ENCODE measurements around the gene SAE1. TPM values are rescaled to one million over a fixed set of nuclear protein-coding genes. Genes with fewer than 3 reads are reported as not detected.

The SAE1 gene
- total RNA-seq, 1 experiment from 2014 or later, result 314 TPM

GRCh38 chr19:47176627-47177090 is 46.0 kb downstream of the SAE1 start:
- H3K4me3 ChIP-seq (ENCODE audit: low read depth, low read length, poor library complexity, severe bottlenecking), result no peak overlapping the region
- no TSS peak for BruUV-seq (replicated peaks)
- H3K9me3 ChIP-seq (ENCODE audit: low read depth, low read length, poor library complexity, severe bottlenecking), result no peaks in the 10 kb centered on the region
- no peak for TF ChIP-seq EZH2 (IDR thresholded peaks at IDR 0.05; ENCODE audit: borderline replicate concordance, low read depth, low read length, poor library complexity, severe bottlenecking)
- TF ChIP-seq, protein P1, sequence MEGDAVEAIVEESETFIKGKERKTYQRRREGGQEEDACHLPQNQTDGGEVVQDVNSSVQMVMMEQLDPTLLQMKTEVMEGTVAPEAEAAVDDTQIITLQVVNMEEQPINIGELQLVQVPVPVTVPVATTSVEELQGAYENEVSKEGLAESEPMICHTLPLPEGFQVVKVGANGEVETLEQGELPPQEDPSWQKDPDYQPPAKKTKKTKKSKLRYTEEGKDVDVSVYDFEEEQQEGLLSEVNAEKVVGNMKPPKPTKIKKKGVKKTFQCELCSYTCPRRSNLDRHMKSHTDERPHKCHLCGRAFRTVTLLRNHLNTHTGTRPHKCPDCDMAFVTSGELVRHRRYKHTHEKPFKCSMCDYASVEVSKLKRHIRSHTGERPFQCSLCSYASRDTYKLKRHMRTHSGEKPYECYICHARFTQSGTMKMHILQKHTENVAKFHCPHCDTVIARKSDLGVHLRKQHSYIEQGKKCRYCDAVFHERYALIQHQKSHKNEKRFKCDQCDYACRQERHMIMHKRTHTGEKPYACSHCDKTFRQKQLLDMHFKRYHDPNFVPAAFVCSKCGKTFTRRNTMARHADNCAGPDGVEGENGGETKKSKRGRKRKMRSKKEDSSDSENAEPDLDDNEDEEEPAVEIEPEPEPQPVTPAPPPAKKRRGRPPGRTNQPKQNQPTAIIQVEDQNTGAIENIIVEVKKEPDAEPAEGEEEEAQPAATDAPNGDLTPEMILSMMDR (conservative IDR thresholded peaks at IDR 0.05; ENCODE audit: low read depth, low read length), result no peak
- ChIA-PET CTCF (no interaction called here), POLR2A (ENCODE audit: low non-redundant PET) (interaction anchor here (0.5 kb wide), 1 partner anchor 67 kb away, joined by 3 read pairs; no protein-coding TSS in a partner anchor)
- no peak overlapping the region for H3K27ac ChIP-seq (ENCODE audit: low read depth, low read length, poor library complexity, severe bottlenecking)
- no peak for DNase-seq (ENCODE audit: low spot score)
- H3K27me3 ChIP-seq (replicated peaks; ENCODE audit: insufficient read depth, low read depth, low read length, poor library complexity), result no peaks in the 10 kb centered on the region
- H3K36me3 ChIP-seq (ENCODE audit: insufficient read depth, low read length, poor library complexity, severe bottlenecking), result peaks cover 45% of the 10 kb centered on the region
- intact Hi-C loops (cut with micrococcal nuclease; ENCODE audit: unreplicated experiment), result no loop called here
- no peaks in the 10 kb centered on the region for H3K4me1 ChIP-seq (ENCODE audit: insufficient read depth, low read length, poor library complexity, severe bottlenecking)

DNA sequence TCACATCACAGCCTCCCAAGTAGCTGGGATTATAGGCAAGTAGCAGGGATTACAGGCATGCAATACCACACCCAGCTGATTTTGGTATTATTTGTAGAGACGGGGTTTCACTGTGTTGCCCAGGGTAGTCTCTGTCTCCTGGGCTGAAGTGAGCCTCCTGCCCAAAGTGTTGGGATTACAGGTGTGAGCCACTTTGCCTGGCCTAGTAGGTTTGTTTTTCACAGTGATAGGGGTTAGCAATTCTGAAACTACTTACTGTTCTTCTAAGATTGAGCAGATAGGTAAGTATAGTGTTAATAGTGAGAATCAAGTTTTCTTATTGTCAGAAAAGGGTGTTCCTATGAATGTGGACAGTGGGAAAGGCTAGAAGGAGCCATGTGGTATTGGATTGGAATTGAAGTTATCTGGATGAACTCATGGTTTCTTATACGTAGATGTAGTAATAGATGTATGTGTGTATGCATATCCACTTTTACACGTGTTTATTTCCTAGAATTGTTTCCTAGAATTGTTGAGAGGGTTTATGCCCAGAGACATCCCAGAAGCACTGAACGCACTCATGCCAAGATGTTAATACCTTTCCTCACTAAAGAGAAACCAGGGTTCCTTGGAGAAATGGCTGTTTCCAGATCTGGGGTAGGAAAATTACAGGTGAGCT is 49.1 kb downstream of the SAE1 start:
- Histone ChIP-seq H3K4me1 (ENCODE audit: insufficient read depth, low read length, poor library complexity, severe bottlenecking) (no peaks in the 10 kb centered on the region), H3K4me3 (ENCODE audit: low read depth, low read length, poor library complexity, severe bottlenecking) (no peak overlapping the region), H3K36me3 (ENCODE audit: insufficient read depth, low read length, poor library complexity, severe bottlenecking) (peaks cover 46% of the 10 kb centered on the region), H3K9me3 (ENCODE audit: low read depth, low read length, poor library complexity, severe bottlenecking) (no peaks in the 10 kb centered on the region), H3K27ac (ENCODE audit: low read depth, low read length, poor library complexity, severe bottlenecking) (no peak overlapping the region), H3K27me3 (replicated peaks; ENCODE audit: insufficient read depth, low read depth, low read length, poor library complexity) (no peaks in the 10 kb centered on the region)
- no peak for DNase-seq (ENCODE audit: low spot score)
- no peak for TF ChIP-seq EZH2 (IDR thresholded peaks at IDR 0.05; ENCODE audit: borderline replicate concordance, low read depth, low read length, poor library complexity, severe bottlenecking)
- TF ChIP-seq, protein P1 (conservative IDR thresholded peaks at IDR 0.05; ENCODE audit: low read depth, low read length), result no peak
- BruUV-seq (replicated peaks), result no TSS peak
- intact Hi-C loops (cut with micrococcal nuclease; ENCODE audit: unreplicated experiment), result no loop called here
- ChIA-PET POLR2A (ENCODE audit: low non-redundant PET) (no interaction called here), CTCF (no interaction called here)

- no TSS peak for BruUV-seq (replicated peaks)
- DNase-seq (ENCODE audit: low spot score), result no peak
- Histone ChIP-seq H3K27me3 (replicated peaks; ENCODE audit: insufficient read depth, low read depth, low read length, poor library complexity) (no peaks in the 10 kb centered on the region), H3K27ac (ENCODE audit: low read depth, low read length, poor library complexity, severe bottlenecking) (no peak overlapping the region), H3K4me3 (ENCODE audit: low read depth, low read length, poor library complexity, severe bottlenecking) (no peak overlapping the region), H3K4me1 (ENCODE audit: insufficient read depth, low read length, poor library complexity, severe bottlenecking) (no peaks in the 10 kb centered on the region), H3K36me3 (ENCODE audit: insufficient read depth, low read length, poor library complexity, severe bottlenecking) (peaks cover 44% of the 10 kb centered on the region), H3K9me3 (ENCODE audit: low read depth, low read length, poor library complexity, severe bottlenecking) (no peaks in the 10 kb centered on the region)
- TF ChIP-seq EZH2 (IDR thresholded peaks at IDR 0.05; ENCODE audit: borderline replicate concordance, low read depth, low read length, poor library complexity, severe bottlenecking), result no peak
- TF ChIP-seq, protein P1 (conservative IDR thresholded peaks at IDR 0.05; ENCODE audit: low read depth, low read length), result no peak
- ChIA-PET CTCF (no interaction called here), POLR2A (ENCODE audit: low non-redundant PET) (no interaction called here)
- intact Hi-C loops (cut with micrococcal nuclease; ENCODE audit: unreplicated experiment), result no loop called here
Measured at GRCh38 chr19:47183601-47184000, 53.0 kb downstream of the SAE1 start.
